ENCODE data around the gene USP7. TPM values are rescaled to one million over a fixed set of nuclear protein-coding genes. Genes with fewer than 3 reads are reported as not detected.

The USP7 gene
- total RNA-seq, 1 donor from 2014 or later = 66.9 TPM

GRCh38 chr16:8928467-8928957 lies 35.2 kb downstream of the USP7 start:
- Histone ChIP-seq H3K4me3 (ENCODE audit: low read depth, low read length) (no peak overlapping the region), H3K27me3 (ENCODE audit: control insufficient read depth, insufficient read depth, low read length) (no peaks in the 10 kb centered on the region), H3K36me3 (ENCODE audit: control insufficient read depth, insufficient read depth, low read length) (peaks cover 2% of the 10 kb centered on the region)
- DNase-seq (ENCODE audit: low read depth) = no peak
- TF ChIP-seq CTCF (IDR thresholded peaks at IDR 0.05; ENCODE audit: insufficient read depth, low read length, poor library complexity, severe bottlenecking) = no peak

- no peaks in the 10 kb centered on the region for H3K27me3 ChIP-seq (ENCODE audit: control insufficient read depth, insufficient read depth, low read length)
- peaks cover 2% of the 10 kb centered on the region for H3K36me3 ChIP-seq (ENCODE audit: control insufficient read depth, insufficient read depth, low read length)
- H3K4me3 ChIP-seq (ENCODE audit: low read depth, low read length) = no peak overlapping the region
- no peak for TF ChIP-seq CTCF (IDR thresholded peaks at IDR 0.05; ENCODE audit: insufficient read depth, low read length, poor library complexity, severe bottlenecking)
- DNase-seq (ENCODE audit: low read depth) = no peak
These were observed 36.9 kb downstream of the USP7 start for GRCh38 chr16:8926827-8927226.

GRCh38 chr16:8925455-8925854 lies 38.3 kb downstream of the USP7 start:
- no peak for DNase-seq (ENCODE audit: low read depth)
- TF ChIP-seq CTCF (IDR thresholded peaks at IDR 0.05; ENCODE audit: insufficient read depth, low read length, poor library complexity, severe bottlenecking) = no peak
- H3K36me3 ChIP-seq (ENCODE audit: control insufficient read depth, insufficient read depth, low read length) = peaks cover 2% of the 10 kb centered on the region
- H3K27me3 ChIP-seq (ENCODE audit: control insufficient read depth, insufficient read depth, low read length) = no peaks in the 10 kb centered on the region
- H3K4me3 ChIP-seq (ENCODE audit: low read depth, low read length) = no peak overlapping the region

GRCh38 chr16:8924214-8924613 lies 39.5 kb downstream of the USP7 start:
- Histone ChIP-seq H3K27me3 (ENCODE audit: control insufficient read depth, insufficient read depth, low read length) (no peaks in the 10 kb centered on the region), H3K4me3 (ENCODE audit: low read depth, low read length) (no peak overlapping the region), H3K36me3 (ENCODE audit: control insufficient read depth, insufficient read depth, low read length) (peaks cover 2% of the 10 kb centered on the region)
- TF ChIP-seq CTCF (IDR thresholded peaks at IDR 0.05; ENCODE audit: insufficient read depth, low read length, poor library complexity, severe bottlenecking) = no peak
- no peak for DNase-seq (ENCODE audit: low read depth)

GRCh38 chr16:8923199-8923598 lies 40.5 kb downstream of the USP7 start:
- no peak for DNase-seq (ENCODE audit: low read depth)
- peaks cover 2% of the 10 kb centered on the region for H3K36me3 ChIP-seq (ENCODE audit: control insufficient read depth, insufficient read depth, low read length)
- no peak overlapping the region for H3K4me3 ChIP-seq (ENCODE audit: low read depth, low read length)
- no peaks in the 10 kb centered on the region for H3K27me3 ChIP-seq (ENCODE audit: control insufficient read depth, insufficient read depth, low read length)
- TF ChIP-seq CTCF (IDR thresholded peaks at IDR 0.05; ENCODE audit: insufficient read depth, low read length, poor library complexity, severe bottlenecking) = no peak

GRCh38 chr16:8921347-8921984 lies 42.2 kb downstream of the USP7 start:
- Histone ChIP-seq H3K36me3 (ENCODE audit: control insufficient read depth, insufficient read depth, low read length) (peaks cover 2% of the 10 kb centered on the region), H3K27me3 (ENCODE audit: control insufficient read depth, insufficient read depth, low read length) (no peaks in the 10 kb centered on the region), H3K4me3 (ENCODE audit: low read depth, low read length) (no peak overlapping the region)
- DNase-seq (ENCODE audit: low read depth) = no peak
- no peak for TF ChIP-seq CTCF (IDR thresholded peaks at IDR 0.05; ENCODE audit: insufficient read depth, low read length, poor library complexity, severe bottlenecking)
